ENCODE results near the gene LYRM7. TPM values are rescaled to one million over a fixed set of nuclear protein-coding genes. Genes with fewer than 3 reads are reported as not detected.
A peak's percentile ranks its signal among the peaks of the same experiment; 100 is the strongest.

LYRM7 gene
- total RNA-seq, 1 donor from 2014 or later: 5.5 TPM

- H3K9me3 ChIP-seq: no peaks in the 10 kb centered on the region
- DNase-seq (no peak), ATAC-seq (no peak)
- H3K36me3 ChIP-seq: no peaks in the 10 kb centered on the region
- TF ChIP-seq, protein P1, sequence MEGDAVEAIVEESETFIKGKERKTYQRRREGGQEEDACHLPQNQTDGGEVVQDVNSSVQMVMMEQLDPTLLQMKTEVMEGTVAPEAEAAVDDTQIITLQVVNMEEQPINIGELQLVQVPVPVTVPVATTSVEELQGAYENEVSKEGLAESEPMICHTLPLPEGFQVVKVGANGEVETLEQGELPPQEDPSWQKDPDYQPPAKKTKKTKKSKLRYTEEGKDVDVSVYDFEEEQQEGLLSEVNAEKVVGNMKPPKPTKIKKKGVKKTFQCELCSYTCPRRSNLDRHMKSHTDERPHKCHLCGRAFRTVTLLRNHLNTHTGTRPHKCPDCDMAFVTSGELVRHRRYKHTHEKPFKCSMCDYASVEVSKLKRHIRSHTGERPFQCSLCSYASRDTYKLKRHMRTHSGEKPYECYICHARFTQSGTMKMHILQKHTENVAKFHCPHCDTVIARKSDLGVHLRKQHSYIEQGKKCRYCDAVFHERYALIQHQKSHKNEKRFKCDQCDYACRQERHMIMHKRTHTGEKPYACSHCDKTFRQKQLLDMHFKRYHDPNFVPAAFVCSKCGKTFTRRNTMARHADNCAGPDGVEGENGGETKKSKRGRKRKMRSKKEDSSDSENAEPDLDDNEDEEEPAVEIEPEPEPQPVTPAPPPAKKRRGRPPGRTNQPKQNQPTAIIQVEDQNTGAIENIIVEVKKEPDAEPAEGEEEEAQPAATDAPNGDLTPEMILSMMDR (IDR thresholded peaks at IDR 0.05): no peak
- H3K4me1 ChIP-seq: peaks cover 29% of the 10 kb centered on the region
- H3K4me3 ChIP-seq: peak overlapping the region; percentile 64
- H3K27me3 ChIP-seq (ENCODE audit: low read depth): no peaks in the 10 kb centered on the region
- H3K27ac ChIP-seq: peak overlapping the region; percentile 73
- intact Hi-C loops (cut with DNase I): no loop called here
These were observed 769 bp upstream of the LYRM7 start for GRCh38 chr5:131169810-131170539.

GRCh38 chr5:131171276-131171810 is 599 bp downstream of the LYRM7 start:
- DNase-seq: no peak
- no peaks in the 10 kb centered on the region for H3K9me3 ChIP-seq
- intact Hi-C loops (cut with DNase I): no loop called here
- H3K27ac ChIP-seq: peak overlapping the region; percentile 73
- peak overlapping the region; percentile 64 for H3K4me3 ChIP-seq
- no peak for ATAC-seq
- no peaks in the 10 kb centered on the region for H3K27me3 ChIP-seq (ENCODE audit: low read depth)
- peaks cover 24% of the 10 kb centered on the region for H3K4me1 ChIP-seq
- TF ChIP-seq, protein P1 (IDR thresholded peaks at IDR 0.05): no peak
- no peaks in the 10 kb centered on the region for H3K36me3 ChIP-seq

GRCh38 chr5:131180407-131180806 is 9.7 kb downstream of the LYRM7 start:
- DNase-seq: no peak
- TF ChIP-seq, protein P1 (IDR thresholded peaks at IDR 0.05): no peak
- intact Hi-C loops (cut with DNase I): no loop called here
- H3K27me3 ChIP-seq (ENCODE audit: low read depth): no peaks in the 10 kb centered on the region
- no peak overlapping the region for H3K4me3 ChIP-seq
- no peak for ATAC-seq
- peaks cover 6% of the 10 kb centered on the region for H3K36me3 ChIP-seq
- no peak overlapping the region for H3K27ac ChIP-seq
- H3K9me3 ChIP-seq: no peaks in the 10 kb centered on the region
- H3K4me1 ChIP-seq: no peaks in the 10 kb centered on the region

DNA sequence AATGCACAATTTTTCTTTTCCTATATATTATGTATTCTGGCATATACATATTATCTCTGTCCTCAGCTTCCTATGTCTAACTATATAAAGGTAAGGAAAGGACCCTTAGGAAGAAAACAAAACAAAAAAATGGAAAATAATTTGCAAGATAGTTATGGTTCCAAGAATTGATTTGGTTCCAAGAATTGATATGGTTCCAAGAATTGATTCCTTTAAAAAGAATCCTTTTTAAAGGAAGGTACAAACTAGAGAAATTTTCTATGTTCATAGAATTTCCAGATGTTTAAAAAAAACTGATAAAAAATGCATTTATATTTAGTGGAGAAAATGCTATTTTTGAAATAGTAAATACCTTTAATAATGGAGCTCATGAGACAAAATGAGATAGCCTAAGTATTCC is 12.1 kb downstream of the LYRM7 start:
- no peak overlapping the region for H3K27ac ChIP-seq
- intact Hi-C loops (cut with DNase I): no loop called here
- ATAC-seq: no peak
- peaks cover 8% of the 10 kb centered on the region for H3K36me3 ChIP-seq
- no peaks in the 10 kb centered on the region for H3K4me1 ChIP-seq
- DNase-seq: no peak
- no peaks in the 10 kb centered on the region for H3K9me3 ChIP-seq
- no peaks in the 10 kb centered on the region for H3K27me3 ChIP-seq (ENCODE audit: low read depth)
- TF ChIP-seq, protein P1 (IDR thresholded peaks at IDR 0.05): no peak
- no peak overlapping the region for H3K4me3 ChIP-seq

- Histone ChIP-seq H3K9me3 (no peaks in the 10 kb centered on the region), H3K4me1 (no peaks in the 10 kb centered on the region), H3K27ac (no peak overlapping the region), H3K4me3 (no peak overlapping the region), H3K36me3 (peaks cover 8% of the 10 kb centered on the region), H3K27me3 (ENCODE audit: low read depth) (no peaks in the 10 kb centered on the region)
- intact Hi-C loops (cut with DNase I): no loop called here
- TF ChIP-seq, protein P1 (IDR thresholded peaks at IDR 0.05): no peak
- DNase-seq (no peak), ATAC-seq (no peak)
These were observed 14.9 kb downstream of the LYRM7 start for GRCh38 chr5:131185523-131186104.

Measured in lower lobe of right lung (tissue), 2 donors.